ENCODE data around the gene SFSWAP.
A peak's percentile ranks its signal among the peaks of the same experiment; 100 is the strongest.
"Not testable (repeated sequence)": the region's sequence is repeated elsewhere in the genome, so short reads cannot be mapped to it uniquely, and the experiment has no call there.

The SFSWAP gene

DNA sequence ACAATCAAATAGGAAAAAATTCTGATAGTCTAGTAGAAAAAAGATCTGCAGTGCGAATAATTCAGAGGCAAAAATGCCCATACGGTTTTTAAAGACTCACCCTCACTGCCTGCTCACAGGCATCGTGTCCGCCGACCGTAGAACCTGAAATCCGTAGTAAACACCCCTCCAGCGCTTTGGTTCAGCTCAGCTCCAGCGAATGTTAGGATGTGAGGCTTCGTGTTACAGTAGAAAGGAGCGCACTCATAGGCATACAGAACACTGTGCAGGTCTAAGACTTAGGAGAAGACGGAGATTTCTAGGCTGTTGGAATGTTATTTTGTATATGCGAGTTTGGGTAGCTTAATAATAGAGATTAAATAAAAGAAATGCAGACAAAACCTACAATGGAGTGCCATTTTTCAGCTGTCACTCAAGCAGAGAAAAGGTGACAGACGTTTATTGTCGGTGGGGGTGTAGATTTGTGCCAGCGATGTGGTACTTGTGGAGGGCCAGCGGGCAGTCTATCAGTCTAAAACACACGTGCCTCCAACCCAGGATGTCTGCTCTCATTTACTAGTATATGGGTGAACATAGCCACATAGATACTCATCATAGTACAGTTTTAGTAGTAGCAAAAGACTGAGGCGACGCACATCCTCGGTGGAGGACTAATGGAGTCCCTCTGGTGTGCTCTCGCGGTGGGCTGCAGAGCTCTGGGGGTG is 25.7 kb downstream of the SFSWAP start:
- DNase-seq (ENCODE audit: low spot score), result no peak

DNA sequence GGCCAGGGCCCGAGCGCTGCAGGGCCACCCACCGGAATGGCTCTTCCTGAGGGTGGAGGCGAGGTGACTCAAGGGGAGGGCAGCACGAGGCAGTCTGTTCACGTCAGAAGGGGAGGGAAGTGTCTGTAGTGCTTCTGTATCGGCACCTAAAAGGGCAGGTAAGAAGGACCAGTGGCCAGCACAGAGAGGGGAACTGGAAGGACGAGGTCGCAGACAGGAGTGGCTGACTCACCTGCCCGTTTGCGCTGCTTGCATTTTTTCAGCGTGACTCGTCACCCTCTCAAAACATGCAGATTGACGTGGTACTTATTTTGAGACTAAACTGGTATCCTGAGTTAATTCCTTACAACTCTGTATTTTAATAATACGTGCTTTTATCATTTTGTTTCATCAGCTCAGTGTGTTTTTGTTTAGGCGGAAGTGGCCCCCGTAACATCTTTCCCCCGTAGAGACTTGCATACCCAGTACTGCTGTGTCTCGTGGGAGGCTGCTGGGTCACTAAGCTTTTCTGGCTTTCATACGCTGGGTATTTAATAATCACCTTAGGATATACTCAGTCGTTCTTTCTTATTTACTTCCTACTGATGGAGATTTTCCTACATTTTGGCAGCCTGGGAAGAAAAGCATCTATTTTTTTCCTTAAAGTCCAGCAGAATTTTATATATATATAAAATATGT is 26.4 kb downstream of the SFSWAP start:
- DNase-seq (ENCODE audit: low spot score), result no peak

DNA sequence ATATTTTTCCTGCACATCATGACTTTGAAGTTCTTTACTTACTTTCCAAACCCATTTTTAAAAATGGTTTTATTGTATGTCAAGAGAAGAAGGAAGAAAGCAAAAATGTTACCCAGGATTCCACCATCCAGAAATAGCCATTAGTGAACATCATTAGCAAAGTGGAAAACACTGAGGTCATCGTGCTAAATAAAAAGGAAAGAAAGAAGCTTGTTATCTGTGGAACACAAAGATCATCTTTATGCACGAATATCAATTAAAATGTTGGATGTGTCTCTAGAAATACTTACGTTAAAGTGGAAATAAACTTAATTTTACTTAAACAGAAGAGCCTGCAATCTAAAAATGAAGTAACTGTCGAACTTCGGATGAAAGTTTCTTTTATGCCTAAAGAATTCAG is 27.3 kb downstream of the SFSWAP start:
- no peak for DNase-seq (ENCODE audit: low spot score)

- DNase-seq (ENCODE audit: low spot score), result no peak
These were observed 29.7 kb downstream of the SFSWAP start for GRCh38 chr12:131740626-131741025.

- not testable (repeated sequence) for DNase-seq (ENCODE audit: low spot score)
These were observed 31.9 kb downstream of the SFSWAP start for GRCh38 chr12:131742761-131743160.

DNA sequence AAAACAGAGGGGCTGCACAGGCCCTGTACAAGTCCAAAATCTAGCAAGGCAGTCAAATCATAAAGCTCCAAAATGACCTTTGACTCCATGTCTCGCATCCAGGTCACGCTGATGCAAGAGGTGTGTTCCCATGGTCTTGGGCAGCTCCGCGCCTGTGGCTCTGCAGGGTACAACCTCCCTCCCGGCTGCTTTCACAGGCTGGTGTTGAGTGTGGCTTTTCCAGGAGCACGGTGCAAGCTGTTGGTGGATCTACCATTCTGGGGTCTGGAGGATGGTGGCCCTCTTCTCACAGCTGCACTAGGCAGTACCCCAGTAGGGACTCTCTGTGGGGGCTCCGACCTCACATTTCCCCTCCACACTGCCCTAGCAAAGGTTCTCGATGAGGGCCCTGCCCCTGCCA is 32.5 kb downstream of the SFSWAP start:
- not testable (repeated sequence) for DNase-seq (ENCODE audit: low spot score)

GRCh38 chr12:131743880-131744279 is 33.0 kb downstream of the SFSWAP start:
- not testable (repeated sequence) for DNase-seq (ENCODE audit: low spot score)

DNA sequence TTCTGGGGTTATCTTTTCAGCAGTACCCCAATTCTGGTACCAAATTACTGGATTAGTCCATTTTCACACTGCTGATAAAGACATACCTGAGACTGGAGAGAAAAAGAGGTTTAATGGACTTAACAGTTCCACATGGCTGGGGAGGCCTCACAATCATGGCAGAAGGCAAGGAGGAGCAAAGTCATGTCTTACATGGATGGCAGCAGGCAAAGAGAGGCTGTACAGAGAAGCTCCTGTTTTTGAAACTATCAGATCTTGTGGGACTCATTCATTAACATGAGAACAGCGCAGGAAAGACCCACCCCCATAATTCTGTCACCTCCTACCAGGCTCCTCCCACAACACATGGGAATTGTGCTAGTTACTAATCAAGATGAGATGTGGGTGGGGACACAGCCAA is 33.8 kb downstream of the SFSWAP start:
- not testable (repeated sequence) for DNase-seq (ENCODE audit: low spot score)

GRCh38 chr12:131745706-131746105 is 34.8 kb downstream of the SFSWAP start:
- no peak for DNase-seq (ENCODE audit: low spot score)

- no peak for DNase-seq (ENCODE audit: low spot score)
These were observed 36.6 kb downstream of the SFSWAP start for GRCh38 chr12:131747276-131748177.

GRCh38 chr12:131749618-131750315 is 38.9 kb downstream of the SFSWAP start:
- DNase-seq (ENCODE audit: low spot score), result no peak

DNA sequence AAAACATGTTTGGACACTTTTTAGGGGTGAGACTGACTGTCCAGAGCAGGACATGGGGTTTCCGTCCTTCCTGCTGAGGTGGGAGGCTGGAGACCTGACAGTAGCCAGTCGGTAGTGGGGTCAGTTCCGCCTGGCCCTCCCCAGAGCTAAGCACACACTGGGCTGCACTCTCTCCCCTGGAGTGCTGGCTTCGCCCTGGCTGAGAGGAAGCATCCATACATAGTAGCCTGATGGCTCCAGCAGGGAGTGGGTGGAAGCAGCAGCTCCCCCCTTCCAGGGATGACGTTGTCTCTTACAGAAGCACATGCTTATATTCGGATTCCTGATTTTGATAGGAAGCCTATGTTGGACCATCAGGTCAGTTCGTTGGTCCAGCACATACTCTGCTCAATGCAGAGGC is 40.4 kb downstream of the SFSWAP start:
- DNase-seq (ENCODE audit: low spot score), result no peak

- no peak for DNase-seq (ENCODE audit: low spot score)
These were observed 41.6 kb downstream of the SFSWAP start for GRCh38 chr12:131752451-131752850.

DNA sequence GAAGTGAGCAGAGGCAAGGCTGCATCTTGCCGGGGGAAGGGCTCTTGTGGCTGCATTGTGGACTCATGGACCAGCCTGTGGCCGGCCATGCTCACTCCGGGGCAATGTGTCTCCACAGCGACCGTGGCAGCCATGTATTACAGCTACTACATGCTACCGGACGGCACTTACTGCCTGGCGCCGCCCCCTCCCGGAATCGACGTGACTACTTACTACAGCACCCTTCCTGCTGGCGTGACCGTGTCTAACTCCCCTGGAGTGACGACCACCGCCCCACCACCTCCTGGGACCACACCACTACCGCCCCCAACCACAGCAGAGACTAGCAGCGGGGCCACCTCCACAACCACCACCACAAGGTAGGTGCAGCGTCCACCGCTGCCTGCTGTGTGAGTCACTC is 42.1 kb downstream of the SFSWAP start:
- DNase-seq (ENCODE audit: low spot score), result no peak

GRCh38 chr12:131753757-131754156 is 42.9 kb downstream of the SFSWAP start:
- DNase-seq (ENCODE audit: low spot score), result no peak

DNA sequence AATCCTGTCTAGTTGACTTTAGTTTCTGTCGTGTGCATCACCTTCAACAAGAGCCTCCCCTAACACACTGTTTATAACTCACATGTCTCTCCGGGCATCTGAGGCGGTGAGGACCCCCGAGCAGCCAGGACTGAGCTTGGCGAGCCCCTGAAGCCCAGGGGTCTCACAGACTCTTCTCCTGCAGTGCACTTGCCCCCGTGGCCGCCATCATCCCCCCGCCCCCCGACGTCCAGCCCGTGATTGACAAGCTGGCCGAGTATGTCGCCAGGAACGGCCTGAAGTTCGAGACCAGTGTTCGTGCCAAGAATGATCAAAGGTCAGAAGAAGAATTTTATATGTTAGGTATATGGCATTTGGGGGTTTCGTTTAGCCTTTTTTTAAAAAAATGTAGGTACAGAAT is 43.3 kb downstream of the SFSWAP start:
- DNase-seq (ENCODE audit: low spot score), result no peak

DNA sequence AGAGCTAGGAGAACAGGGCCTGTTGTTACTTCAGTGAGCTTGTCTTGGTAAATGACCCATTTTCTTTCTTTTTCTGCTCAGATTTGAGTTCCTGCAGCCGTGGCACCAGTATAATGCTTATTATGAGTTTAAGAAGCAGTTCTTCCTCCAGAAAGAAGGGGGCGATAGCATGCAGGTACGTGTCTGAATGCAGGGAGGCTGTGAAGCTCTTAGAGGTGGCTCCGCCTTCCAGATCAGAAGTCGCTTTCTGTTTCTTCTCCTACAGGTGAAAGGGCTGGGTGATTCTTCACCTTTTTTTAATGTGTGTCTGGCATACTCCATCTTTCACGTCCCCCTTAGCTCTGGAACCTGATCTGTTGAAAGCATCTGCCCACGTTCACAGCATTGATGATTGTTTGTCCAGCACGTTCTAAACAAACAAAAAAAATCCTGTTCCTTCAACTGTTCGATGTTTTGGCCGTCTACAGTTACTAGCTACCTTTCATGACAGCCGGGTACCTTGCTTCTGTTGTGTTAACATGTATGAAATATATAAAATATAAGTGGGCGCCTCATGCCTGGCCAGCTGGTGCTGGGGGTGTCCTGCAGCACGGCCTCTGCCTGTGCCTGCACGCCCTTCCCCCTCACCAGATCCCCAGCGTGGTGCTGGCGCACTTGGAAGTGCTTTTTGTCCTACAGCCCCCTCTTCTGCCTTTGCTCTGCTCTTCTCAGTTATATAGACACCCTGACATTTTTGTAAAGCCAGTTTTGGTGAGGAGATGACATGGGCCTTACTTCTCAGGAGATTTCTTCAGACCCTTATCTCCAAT is 44.6 kb downstream of the SFSWAP start:
- DNase-seq (ENCODE audit: low spot score), result peak; percentile 28

DNA sequence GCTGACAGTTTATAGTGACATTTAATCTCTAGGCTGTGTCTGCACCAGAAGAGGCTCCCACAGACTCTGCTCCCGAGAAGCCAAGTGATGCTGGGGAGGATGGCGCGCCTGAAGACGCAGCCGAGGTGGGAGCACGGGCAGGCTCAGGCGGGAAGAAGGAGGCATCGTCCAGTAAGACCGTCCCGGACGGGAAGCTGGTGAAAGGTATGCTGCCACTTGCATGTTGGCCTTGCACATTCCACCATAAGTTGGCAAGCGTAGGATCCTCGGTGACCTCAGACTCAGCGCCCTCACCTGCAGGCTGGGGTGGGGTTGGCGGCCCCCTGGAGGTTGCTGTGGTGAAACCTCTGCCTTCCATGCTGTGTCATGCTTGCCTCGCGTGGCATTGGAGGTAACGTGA is 45.6 kb downstream of the SFSWAP start:
- DNase-seq (ENCODE audit: low spot score), result no peak

DNA sequence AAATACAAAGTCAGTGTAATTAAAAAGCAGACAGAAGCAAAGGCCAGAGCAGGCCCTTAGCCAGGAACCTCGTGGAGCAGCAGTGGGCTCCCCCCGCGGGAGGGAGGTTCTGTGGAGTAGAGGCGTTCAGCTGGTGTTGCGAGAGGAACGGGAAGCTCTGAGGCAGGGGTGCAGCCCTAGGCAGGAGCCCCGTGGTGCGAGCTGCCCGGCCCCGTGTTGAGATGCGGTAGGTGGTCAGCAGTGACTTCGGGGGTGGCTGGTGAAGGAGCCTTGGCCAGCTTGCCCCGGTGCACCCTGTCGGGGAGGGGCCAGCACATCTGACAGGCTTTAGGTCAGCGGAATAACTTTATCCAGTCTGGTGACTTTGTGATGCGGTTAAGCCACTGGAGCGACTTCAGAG is 46.2 kb downstream of the SFSWAP start:
- no peak for DNase-seq (ENCODE audit: low spot score)

DNA sequence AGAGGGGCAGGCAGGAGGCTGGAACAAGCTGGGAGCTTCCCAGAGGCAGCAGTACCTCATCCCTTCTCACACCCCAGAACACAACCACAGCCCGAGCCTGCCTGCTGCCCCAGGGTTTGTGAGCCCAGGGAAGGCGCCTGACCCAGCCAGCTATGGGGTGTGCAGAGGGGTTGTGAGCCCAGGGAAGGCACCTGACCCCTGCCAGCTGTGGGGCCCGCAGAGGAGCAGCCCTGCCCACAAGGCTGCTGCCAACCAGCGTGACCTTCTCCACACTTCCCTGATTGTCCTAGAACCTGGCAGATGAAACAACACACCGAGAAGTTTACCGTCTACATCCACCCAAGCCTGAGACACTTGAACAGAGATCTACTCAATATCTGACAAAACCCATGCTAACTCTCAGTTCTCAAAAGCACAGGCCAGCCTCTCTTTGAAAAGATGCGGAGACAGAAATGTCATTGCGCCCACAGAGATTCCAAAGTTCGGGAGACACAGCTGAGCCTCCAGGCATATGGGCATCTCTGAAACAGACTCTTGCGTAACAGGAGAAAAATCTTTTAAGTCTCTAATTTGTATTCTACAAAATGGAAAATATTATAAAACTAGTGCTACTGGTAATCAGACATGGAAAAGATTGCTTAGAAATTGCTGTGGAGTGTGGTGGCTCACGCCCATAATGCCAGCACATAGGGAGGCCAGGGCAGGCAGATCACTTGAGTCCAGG is 47.3 kb downstream of the SFSWAP start:
- no peak for DNase-seq (ENCODE audit: low spot score)

- DNase-seq (ENCODE audit: low spot score), result no peak
These were observed 48.3 kb downstream of the SFSWAP start for GRCh38 chr12:131759176-131759575.
